KMS-11 (cell line): Measurements from ENCODE around the gene LUC7L3.

ENCODE experiments used
- H2AFZ ChIP-seq: fragments of 200-600 bp; sonication (generic); 2 replicates; pipeline ENCODE4 v1.6.1; 2016; ENCODE audit warnings: antibody characterized with exemption, mixed run types, low read depth
- H3K27ac ChIP-seq: fragments of 200-600 bp; sonication (generic); 2 replicates; pipeline ENCODE4 v1.6.1; 2016; ENCODE audit warnings: mild to moderate bottlenecking, mixed run types
- H3K27me3 ChIP-seq: fragments of 200-600 bp; sonication (generic); 2 replicates; pipeline ENCODE4 v1.6.1; 2017; ENCODE audit warnings: mild to moderate bottlenecking, low read depth, mixed run types, moderate library complexity; ENCODE audit not compliant: insufficient read depth
- H3K36me3 ChIP-seq: fragments of 200-600 bp; sonication (generic); 2 replicates; pipeline ENCODE4 v1.6.1; 2017; ENCODE audit warnings: mild to moderate bottlenecking, mixed run types; ENCODE audit not compliant: insufficient read depth
- H3K4me1 ChIP-seq: fragments of 200-600 bp; sonication (generic); 2 replicates; pipeline ENCODE4 v1.6.1; 2016; ENCODE audit warnings: mild to moderate bottlenecking, low read depth, mixed run types; ENCODE audit not compliant: poor library complexity, severe bottlenecking
- H3K4me2 ChIP-seq: fragments of 200-600 bp; sonication (generic); 2 replicates; pipeline ENCODE4 v1.7.0; 2016; ENCODE audit warnings: mild to moderate bottlenecking, mixed run types
- H3K4me3 ChIP-seq: fragments of 200-600 bp; sonication (generic); IDR thresholded peaks from 2 replicates; pipeline ENCODE4 v1.6.1; 2017; ENCODE audit warnings: low read depth, low read length, mixed read lengths; ENCODE audit not compliant: insufficient read depth
- H3K79me2 ChIP-seq: fragments of 200-600 bp; sonication (generic); 2 replicates; pipeline ENCODE4 v1.6.1; 2016; ENCODE audit warnings: low read depth, mixed run types; ENCODE audit not compliant: insufficient read depth
- H3K9ac ChIP-seq: fragments of 200-600 bp; sonication (generic); 2 replicates; pipeline ENCODE4 v1.6.1; 2016; ENCODE audit warnings: mild to moderate bottlenecking, mixed run types
- H4K20me1 ChIP-seq: fragments of 200-600 bp; sonication (generic); 2 replicates; pipeline ENCODE4 v1.6.1; 2016; ENCODE audit warnings: mild to moderate bottlenecking, mixed run types; ENCODE audit not compliant: insufficient read depth
- CTCF ChIP-seq: fragments of 200-600 bp; sonication (generic); conservative IDR thresholded peaks from 2 replicates; pipeline ENCODE4 v1.6.1; 2017; ENCODE audit warnings: low read depth, mild to moderate bottlenecking, antibody characterized with exemption, low read length, moderate library complexity, mixed read lengths

Gene LUC7L3

GRCh38 chr17:50763716-50764475 lies 44.5 kb downstream of the LUC7L3 start:
- no peaks in the 10 kb centered on the region for H3K36me3 ChIP-seq
- peaks cover 12% of the 10 kb centered on the region for H3K4me1 ChIP-seq
- no peaks in the 10 kb centered on the region for H4K20me1 ChIP-seq
- H3K9ac ChIP-seq, result no peak overlapping the region
- no peak overlapping the region for H2AFZ ChIP-seq
- H3K79me2 ChIP-seq, result no peaks in the 10 kb centered on the region
- H3K4me3 ChIP-seq, result no peak overlapping the region
- no peaks in the 10 kb centered on the region for H3K27me3 ChIP-seq
- no peak overlapping the region for H3K27ac ChIP-seq
- TF ChIP-seq CTCF, result no peak
- H3K4me2 ChIP-seq, result no peak overlapping the region

GRCh38 chr17:50764734-50765149 lies 45.3 kb downstream of the LUC7L3 start:
- Histone ChIP-seq H4K20me1 (no peaks in the 10 kb centered on the region), H2AFZ (no peak overlapping the region), H3K27me3 (no peaks in the 10 kb centered on the region), H3K79me2 (no peaks in the 10 kb centered on the region), H3K4me3 (no peak overlapping the region), H3K36me3 (no peaks in the 10 kb centered on the region), H3K4me1 (peaks cover 4% of the 10 kb centered on the region), H3K4me2 (no peak overlapping the region), H3K27ac (no peak overlapping the region), H3K9ac (no peak overlapping the region)
- TF ChIP-seq CTCF, result no peak

- no peaks in the 10 kb centered on the region for H3K36me3 ChIP-seq
- no peak overlapping the region for H2AFZ ChIP-seq
- H4K20me1 ChIP-seq, result no peaks in the 10 kb centered on the region
- no peak overlapping the region for H3K27ac ChIP-seq
- H3K9ac ChIP-seq, result no peak overlapping the region
- H3K79me2 ChIP-seq, result no peaks in the 10 kb centered on the region
- H3K4me3 ChIP-seq, result no peak overlapping the region
- H3K4me2 ChIP-seq, result no peak overlapping the region
- no peaks in the 10 kb centered on the region for H3K27me3 ChIP-seq
- no peak for TF ChIP-seq CTCF
- H3K4me1 ChIP-seq, result peaks cover 3% of the 10 kb centered on the region
Measured at GRCh38 chr17:50765454-50766221, 46.2 kb downstream of the LUC7L3 start.

GRCh38 chr17:50766222-50767023 lies 47.0 kb downstream of the LUC7L3 start:
- H3K27me3 ChIP-seq, result no peaks in the 10 kb centered on the region
- H4K20me1 ChIP-seq, result no peaks in the 10 kb centered on the region
- no peak overlapping the region for H3K9ac ChIP-seq
- H3K4me3 ChIP-seq, result no peak overlapping the region
- no peak overlapping the region for H3K27ac ChIP-seq
- peaks cover 3% of the 10 kb centered on the region for H3K4me1 ChIP-seq
- no peaks in the 10 kb centered on the region for H3K36me3 ChIP-seq
- H2AFZ ChIP-seq, result no peak overlapping the region
- no peak for TF ChIP-seq CTCF
- H3K79me2 ChIP-seq, result no peaks in the 10 kb centered on the region
- H3K4me2 ChIP-seq, result no peak overlapping the region
